ENCODE data around the gene MYO18A.
"Not testable (repeated sequence)": the region's sequence is repeated elsewhere in the genome, so short reads cannot be mapped to it uniquely, and the experiment has no call there.

MYO18A gene

DNA sequence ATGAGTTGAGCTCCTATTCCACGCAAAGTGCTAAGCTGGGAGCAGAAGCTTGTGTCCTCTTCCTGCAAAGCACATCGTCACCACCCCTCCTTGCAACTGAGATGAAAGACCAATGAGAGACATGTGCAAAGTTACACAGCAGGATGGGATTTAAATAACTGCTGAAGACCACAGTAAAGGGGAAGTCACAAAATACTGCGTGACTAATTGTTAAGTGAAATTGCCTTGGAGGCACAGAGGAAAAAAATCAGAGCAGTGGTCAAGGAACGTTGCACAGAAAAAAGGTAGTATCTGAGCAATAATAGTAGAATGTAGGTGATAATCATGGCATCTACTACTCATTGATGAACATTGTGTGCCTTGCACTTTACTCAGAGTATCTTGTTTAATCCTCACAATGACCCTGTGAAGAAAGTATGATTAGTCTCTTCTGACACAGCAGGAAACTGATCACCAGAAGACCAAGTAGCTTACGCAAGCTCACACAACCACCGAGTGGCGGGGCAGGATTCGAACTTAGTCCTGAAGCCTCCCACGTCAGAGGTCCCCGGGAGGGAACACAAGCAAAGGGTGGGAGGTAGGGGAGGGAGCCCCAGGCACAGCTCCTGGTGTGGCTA, 15.4 kb upstream of the MYO18A start:
- DNase-seq: peak in 1 of 2 donors; percentile 27

GRCh38 chr17:29194669-29195068, 14.5 kb upstream of the MYO18A start:
- DNase-seq: no peak

DNA sequence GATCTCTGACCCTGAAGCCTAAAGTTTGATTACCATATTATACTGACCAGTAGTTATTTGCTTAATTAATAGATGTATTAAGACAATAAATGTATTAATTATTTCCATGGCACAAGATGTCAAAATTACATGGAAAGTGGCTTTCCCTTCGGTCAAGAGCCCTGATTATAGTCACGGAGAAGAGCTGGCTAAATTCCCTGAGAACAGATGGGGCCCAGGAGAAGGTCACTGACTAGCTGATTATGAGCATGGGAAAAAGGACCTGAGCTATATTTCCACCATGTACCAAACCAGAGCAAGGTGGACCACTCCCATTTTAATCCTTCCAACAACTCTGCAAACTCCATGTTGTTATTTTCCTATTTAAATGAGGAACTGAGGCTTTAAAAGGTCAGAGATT, 12.9 kb upstream of the MYO18A start:
- DNase-seq: no peak

DNA sequence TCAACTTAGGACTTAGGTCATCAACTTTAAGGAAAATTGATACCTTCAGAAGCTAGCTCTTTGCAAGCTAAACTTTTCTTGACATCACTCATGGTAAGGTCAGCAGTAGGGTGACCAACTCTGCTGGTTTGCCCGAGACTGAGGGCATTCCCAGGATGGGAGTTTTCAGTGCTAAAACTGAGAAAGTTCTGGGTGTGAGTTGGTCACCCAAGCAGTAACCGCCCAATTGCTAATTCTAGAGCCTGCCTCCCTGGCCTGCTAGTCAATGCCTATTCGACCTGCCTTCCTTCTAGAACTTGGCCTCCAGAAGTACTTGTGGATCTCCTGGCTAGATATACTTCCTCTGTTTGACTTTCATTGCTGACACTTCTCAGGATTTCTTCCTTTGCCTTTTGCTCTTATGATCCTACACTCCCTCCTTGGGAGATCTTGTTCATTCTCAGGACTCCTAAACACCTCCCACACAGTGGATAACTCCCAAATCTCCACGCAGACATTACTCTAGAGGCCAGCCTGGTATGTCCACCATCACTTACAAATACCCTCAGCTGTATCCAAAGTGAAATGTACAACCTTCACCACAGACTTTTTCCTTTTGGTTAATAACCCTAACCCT, 10.5 kb upstream of the MYO18A start:
- DNase-seq: no peak

GRCh38 chr17:29190039-29190438, 9.8 kb upstream of the MYO18A start:
- DNase-seq: no peak

- DNase-seq: no peak
Observed at GRCh38 chr17:29189355-29189754, 9.2 kb upstream of the MYO18A start.

DNA sequence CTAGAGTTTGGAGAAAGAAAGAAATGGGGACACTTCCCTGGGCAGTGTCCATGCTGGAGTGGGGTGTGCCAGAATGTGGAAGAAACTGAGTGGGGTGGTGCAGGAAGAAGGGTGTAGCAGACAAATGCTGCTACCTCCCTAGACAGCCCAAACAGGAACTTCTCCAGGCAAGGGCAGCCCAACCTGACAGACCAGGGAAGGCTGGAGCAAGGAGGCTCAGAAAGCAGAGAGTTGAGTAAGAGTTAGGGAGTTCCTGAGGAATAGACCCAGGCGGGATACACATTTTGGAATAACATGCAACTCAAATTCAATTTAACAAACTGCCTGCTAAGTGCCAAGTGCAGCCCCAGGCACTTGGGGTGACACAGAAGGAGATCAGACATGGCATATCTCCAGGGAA, 1.0 kb upstream of the MYO18A start:
- DNase-seq: no peak

DNA sequence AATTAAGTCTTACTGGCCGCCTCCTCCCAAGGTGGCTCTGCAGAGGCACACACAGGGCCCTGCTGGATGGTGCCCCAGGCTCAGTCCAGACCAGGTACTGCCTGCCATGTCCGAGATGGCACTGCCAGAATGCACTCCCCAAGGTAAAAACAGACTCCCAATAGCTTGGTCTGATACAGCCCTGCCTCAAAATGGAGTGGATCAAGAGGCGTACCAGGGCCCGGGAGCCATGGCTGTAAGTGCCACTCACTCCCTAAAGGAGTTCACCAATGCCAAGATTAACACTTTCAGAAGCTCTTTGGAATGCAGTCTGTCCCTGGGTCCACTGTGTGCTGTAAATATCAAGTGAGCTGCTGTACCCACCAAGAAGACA, 576 bp upstream of the MYO18A start:
- DNase-seq: no peak

DNA sequence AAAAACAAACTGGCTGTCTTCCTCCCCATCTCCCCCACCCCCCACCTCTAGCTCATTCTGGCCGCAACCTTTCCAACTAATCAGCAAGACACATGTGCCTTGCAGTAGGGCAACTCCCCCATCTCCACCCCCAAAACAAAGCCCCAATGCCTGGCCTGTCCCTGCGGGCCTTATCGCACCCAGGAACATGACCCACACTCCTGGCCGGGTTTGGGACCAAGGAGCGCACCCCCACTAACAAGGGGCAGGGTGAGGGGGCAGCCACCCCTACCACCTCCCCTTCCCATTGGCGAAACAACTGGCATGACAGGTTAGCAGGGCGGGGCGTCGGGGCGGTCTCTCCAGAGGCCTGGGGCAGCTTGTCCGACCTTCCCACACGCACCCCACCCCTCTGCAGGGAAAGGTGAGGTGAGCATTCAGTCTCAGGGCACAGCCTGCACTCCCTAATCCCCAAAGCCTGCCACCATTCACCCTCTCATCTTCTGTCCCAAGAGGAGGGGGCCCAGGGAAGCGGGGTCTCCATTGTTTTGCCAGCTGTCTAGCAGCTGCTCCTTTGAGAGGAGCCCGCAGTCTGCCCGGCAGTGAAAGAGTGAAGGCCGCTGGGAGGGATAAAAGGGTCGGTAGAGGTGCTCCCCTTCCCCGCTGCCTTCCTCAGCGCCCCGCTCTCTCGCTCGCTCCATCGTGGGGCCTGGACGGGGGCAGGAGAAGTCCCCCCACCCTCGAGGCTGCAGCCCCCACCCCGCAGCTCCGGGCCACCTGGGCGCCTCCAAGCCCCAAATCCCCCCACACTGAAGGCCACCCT, 765 bp downstream of the MYO18A start:
- DNase-seq: no peak

DNA sequence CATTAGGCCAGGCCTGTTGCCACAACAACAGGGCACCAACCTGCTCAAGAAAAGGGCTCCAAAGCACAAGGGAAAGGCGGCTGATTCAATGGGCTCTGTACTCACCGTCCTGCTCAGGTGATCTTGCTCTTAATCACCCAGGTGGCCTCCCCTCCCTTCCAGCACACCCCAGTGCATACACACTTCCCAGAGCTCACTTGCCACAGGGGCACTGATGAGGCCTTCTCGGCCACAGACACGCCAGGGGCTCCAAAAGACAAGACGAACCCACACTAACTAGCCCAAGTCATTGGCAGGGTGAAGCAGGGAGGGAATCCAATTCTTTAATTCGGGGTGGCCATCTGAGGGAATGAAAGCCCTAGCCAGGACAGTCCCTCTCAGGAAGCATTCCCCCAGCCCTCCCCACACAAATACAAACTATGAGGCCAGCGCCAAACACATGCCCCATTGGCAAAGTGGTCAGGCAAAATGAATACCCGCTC, 1.4 kb downstream of the MYO18A start:
- DNase-seq: no peak

- no peak for DNase-seq
Observed at GRCh38 chr17:29177871-29178749, 2.1 kb downstream of the MYO18A start.

- DNase-seq: no peak
Observed at GRCh38 chr17:29177541-29177870, 2.7 kb downstream of the MYO18A start.

- peak; percentile 42 to 56 for DNase-seq
Observed at GRCh38 chr17:29176558-29177351, 3.4 kb downstream of the MYO18A start.

DNA sequence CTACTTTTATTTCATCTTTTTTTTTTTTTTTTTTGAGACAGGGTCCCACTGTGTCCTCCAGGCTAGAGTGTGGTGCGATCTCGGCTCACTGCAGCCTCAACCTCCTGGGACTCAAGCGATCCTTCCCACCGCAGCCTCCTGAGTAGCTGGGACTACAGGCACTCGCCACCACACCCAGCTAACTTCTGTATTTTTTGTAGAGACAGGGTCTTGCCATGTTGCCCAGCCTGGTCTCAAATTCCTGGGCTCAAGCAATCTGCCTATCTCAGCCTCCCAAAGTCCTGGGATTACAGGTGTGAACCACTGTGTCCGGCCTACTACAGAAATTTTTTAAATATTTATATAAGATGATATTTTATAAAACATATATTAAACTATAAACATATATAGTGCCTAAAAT, 4.8 kb downstream of the MYO18A start:
- DNase-seq: no peak

GRCh38 chr17:29172589-29172988, 7.6 kb downstream of the MYO18A start:
- no peak for DNase-seq

DNA sequence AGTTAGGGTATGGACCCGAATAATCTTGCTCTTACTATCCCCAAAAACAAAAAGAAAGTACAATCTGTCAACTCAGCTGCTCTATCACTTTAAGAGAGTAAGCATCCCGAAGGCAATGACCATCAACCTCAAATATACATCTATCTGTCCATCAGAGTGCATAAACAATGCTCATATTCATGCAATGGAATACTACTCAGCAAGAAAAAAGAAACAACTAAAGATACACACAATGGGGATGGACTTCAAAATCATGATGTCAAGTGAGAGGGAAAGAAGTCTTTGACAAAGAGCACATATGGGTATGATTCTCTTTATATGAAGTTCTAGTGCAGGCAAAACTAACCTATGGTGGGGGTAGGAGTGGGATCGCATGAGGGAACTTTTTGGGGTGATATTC, 9.5 kb downstream of the MYO18A start:
- no peak for DNase-seq

GRCh38 chr17:29169806-29170591, 10.2 kb downstream of the MYO18A start:
- DNase-seq: no peak

DNA sequence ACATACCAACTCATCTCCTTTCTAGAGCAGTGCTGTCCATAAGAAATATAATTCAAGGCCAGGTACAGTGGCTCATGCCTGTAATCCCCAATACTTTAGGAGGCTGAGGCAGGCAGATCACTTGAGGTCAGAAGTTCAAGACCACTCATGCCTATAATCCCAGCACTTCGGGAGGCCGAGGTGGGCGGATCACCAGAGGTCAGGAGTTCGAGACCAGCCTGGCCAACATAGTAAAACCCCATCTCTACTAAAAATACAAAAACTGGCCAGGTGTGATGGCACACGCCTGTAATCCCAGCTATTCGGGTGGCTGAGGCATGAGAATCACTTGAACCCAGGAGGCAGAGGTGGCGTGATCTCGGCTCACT, 11.5 kb downstream of the MYO18A start:
- DNase-seq: not testable (repeated sequence)

- DNase-seq: no peak
Observed at GRCh38 chr17:29168079-29168758, 12.0 kb downstream of the MYO18A start.

DNA sequence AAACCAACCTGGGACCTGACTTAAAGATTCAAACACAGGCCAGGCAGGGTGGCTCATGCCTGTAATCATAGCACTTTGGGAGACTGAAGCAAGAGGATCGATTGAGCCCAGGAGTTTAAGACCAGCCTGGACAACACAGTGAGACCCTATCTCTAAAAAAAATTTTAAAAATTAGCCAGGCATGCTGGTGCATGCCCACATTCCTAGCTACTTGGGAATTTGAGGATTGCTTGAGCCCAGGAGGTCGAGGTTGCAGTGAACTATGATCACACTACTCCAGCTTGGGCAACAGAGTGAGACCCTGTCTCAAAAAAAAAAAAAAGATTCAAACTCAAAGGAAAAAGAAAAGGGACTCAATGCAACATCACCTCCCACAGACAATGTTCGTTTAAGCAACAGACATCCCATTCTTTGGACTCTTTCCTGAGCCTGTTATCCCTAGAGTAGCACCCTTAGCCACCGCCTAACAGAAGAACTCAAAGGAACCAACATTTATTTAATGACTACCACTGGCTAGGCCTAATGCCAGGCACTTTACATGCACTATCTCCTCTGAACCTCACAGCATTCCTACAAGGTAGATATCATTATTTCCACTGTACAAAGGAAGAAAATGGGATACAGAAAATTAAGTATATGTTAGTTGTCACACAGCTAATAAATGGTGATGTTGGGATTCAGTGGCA, 12.7 kb downstream of the MYO18A start:
- DNase-seq: no peak
